NCI-H226 (cell line): ENCODE data around the gene HOXD8.

ENCODE experiments used
- DNase-seq: peaks from one replicate; pipeline ENCODE4 v3.0.0-alpha.2; 2015

Gene HOXD8

DNA sequence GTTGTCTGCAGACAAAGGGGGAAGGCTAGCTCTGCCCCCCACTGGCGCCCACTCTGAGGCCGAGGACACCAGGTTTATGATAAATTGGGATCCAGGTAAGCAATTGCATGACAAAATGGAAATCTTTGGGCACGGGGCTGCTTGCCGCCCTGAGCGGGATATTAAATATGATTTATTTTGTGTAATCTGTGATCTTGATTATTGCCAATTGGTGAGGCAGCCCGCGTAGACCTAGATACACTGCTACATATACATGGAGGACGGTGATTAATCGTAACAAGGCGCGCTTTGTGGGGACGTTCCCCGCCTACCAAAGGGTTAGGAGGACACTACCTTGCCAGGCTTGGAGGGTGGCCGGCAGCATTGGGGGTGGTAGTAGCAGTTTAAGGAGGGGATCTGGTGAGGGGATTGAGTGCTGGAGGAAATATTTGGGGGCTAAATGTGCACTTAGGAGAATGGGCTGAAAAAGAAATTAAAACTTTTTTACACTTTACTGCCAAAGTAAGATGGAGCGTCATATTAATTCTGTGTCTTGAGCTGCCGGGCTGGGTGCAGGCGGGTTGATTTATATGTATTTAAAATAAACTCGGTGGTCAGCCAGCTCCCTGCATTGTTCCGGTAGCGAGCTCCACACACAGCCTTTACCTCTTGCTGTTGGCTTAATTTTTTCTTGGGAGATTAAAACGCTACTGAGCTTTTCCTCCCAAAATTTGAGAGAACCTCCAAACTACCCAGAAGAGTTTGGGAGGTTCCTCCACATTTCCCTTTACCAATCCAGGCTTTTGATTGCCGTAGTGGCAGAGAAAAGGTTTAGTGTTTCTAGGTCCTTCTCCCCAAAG is 31.7 kb downstream of the HOXD8 start:
- DNase-seq = no peak

GRCh38 chr2:176161825-176162626 is 32.5 kb downstream of the HOXD8 start:
- DNase-seq = no peak

DNA sequence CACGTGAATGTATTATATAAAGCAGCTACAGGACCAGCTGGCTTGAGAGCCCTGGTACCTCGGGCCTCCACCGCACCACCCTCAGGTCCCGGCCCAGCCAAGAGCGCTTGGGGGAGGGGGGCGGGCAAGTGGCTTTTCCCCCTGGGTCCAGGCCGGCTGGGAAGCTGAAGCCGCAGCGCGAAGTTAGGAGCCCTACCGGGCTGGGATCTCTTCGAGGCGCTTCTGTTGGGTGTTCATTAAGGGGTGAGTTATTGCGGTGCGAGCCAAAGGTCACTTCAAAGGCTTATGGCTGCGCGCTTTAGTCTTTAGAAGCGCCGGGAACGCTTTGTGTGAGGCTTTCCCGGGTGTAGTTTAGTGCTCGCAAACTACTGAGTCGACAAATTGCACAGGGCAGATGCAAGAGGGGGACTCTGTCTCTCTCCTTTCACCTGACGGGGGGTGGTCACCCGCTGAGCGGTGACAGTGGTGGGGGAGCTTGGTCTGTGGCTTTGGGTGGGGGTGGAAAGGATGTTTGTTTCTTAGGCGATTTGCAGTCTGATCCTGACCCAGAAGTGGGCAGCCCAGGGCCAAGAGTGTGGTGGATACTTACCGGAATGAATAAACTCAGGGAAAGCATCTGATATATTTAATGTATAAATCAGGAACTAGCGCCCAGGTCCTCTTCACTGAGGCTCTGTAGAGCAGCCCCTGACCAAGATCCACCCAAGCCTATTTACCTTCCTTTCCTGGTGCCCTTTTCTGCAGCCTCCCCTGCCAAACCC is 33.6 kb downstream of the HOXD8 start:
- DNase-seq = no peak

- no peak for DNase-seq
Measured at GRCh38 chr2:176163672-176164056, 34.2 kb downstream of the HOXD8 start.

DNA sequence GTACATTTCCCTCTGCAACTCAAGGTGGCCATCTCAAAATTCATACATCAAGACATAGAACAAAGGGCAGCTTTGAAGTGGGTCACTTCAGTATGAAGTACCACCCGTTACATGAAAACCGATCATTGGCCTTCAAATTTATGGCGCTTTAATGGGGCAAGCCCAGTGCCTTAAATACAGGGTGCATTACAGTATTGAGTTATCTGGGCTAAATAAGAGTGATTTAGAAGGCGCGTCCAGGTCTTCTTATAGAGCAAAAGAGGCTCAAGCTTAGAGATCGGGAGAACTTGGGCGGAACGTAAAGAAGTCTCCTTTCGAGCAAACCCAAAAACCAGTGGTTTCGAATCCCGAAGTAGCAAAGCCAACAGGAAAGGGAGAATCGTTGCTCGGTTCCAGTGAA is 34.7 kb downstream of the HOXD8 start:
- no peak for DNase-seq

DNA sequence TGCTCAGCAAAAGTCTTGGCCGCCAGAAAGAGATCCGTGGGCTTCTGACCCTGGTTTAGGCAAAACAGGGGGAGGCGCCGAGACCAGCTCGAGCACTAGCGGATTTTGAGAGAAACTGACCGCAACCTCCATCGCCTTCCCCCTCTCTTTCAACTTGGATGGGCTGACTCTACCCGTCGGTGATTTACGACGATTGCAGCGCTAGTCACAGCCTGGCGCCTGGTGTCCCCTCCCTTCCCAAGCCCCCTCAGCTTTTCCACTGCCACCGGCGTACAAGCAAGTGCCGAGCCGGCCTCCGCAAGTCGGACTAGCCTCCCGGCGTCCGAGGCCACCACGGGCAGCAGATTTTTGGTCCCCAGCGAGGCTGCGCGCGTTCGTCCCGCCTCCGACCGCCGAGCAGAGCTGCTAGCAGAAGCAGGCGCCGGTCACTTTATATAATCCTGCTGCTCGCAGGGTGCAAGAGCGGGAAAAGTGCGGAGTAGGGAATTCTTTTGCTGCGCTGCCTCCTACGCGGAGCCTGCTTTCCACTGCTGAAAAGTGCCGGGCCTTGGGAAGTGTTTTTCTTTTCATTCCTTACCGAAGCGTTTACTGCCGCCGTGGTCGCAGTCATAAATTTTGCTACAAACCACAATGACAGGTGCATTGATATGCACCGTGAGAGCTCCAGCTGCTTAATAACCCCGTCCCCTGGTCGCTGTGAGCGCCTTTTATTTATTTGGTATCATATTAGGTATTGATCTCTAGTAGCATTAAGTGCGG is 35.3 kb downstream of the HOXD8 start:
- no peak for DNase-seq

- no peak for DNase-seq
Measured at GRCh38 chr2:176165370-176166050, 36.0 kb downstream of the HOXD8 start.

DNA sequence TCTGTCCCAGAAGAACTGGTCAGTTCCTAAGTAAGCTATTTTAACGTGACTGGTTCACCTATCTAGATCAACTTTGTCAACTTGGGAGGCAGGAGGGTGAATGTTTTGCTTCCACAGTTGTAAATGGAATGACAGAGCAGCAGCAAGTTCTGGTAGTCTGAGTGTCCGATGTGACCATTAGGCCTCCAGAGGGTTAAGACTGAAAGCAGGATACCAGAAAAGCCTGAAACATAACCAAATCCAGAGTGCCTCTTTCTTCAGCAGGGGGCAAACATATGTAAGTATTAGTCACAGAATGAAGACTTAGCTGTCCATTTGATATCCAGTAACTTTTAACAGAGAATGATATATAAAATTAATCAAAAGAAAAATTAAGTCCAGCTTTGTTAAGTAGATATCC is 36.8 kb downstream of the HOXD8 start:
- DNase-seq = no peak

GRCh38 chr2:176167398-176167797 is 37.9 kb downstream of the HOXD8 start:
- no peak for DNase-seq

DNA sequence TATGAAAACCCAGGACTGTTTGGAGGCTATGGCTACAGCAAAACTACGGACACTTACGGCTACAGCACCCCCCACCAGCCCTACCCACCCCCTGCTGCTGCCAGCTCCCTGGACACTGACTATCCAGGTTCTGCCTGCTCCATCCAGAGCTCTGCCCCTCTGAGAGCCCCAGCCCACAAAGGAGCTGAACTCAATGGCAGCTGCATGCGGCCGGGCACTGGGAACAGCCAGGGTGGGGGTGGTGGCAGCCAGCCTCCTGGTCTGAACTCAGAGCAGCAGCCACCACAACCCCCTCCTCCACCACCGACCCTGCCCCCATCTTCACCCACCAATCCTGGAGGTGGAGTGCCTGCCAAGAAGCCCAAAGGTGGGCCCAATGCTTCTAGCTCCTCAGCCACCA is 39.7 kb downstream of the HOXD8 start:
- no peak for DNase-seq

DNA sequence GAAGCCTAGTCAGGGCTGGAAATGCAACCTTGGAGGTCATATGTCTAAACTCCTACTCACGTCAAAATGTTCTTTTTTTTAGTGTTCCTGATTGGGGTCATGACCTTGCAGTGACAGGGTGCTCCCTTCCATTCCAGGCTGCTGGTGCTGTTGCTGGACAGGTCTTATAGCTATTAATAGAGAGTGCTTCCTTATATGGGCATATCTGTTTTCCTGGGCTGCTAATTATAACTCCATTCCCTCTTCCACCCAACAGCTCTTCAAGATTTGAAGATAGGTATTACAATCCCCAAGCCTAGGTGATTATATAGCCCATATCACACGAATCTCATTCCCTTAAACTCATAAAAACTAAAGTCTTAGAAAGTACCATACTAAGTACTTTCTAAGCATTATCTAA is 40.2 kb downstream of the HOXD8 start:
- DNase-seq = no peak

DNA sequence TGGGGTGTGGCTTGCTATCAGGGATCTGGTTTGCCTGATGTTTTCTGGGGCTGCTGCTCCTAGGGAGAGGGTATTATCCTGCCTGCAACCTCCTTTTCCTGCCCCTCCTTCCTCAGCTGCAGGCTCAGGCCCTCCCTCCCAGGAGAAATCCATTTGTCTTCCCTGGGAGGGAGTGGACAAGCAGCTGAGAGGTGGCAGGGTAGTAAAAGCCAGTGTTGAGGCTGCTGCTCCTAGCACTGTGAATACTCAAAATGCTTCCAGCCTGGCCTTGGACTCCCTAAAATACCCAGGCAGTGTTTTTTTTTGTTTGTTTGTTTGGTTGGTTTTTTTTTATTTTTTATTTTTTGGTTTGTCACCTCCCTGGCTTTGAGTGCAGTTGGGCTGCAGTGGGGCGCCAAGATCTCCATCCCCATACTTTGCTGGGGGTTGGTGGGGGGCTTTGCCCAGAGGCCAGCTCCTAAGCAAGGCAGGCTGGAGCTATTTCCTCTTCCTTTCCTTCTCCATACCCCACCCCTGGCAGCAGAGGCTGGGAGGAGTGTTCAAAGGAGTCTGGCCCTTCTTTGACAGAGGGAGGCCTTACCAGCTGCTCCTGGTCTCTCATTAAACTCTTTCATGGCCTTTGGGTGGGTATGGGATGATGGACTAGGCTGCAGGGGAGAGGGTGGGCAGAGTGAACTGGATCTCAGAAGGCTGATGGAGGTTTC is 41.2 kb downstream of the HOXD8 start:
- DNase-seq = no peak

DNA sequence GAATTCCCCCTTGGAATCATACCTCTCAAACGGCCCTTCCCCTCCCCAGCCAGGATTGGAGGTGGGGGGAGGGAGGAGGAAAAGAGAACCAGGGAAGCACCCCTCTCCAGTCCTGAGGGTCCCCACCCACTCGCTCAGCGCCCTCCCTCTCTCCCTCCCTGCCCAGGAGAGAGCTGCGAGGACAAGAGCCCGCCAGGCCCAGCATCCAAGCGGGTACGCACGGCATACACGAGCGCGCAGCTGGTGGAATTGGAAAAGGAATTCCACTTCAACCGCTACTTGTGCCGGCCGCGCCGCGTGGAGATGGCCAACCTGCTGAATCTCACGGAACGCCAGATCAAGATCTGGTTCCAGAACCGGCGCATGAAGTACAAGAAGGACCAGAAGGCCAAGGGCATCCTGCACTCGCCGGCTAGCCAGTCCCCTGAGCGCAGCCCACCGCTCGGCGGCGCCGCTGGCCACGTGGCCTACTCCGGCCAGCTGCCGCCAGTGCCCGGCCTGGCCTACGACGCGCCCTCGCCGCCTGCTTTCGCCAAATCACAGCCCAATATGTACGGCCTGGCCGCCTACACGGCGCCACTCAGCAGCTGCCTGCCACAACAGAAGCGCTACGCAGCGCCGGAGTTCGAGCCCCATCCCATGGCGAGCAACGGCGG is 42.0 kb downstream of the HOXD8 start:
- DNase-seq = no peak

DNA sequence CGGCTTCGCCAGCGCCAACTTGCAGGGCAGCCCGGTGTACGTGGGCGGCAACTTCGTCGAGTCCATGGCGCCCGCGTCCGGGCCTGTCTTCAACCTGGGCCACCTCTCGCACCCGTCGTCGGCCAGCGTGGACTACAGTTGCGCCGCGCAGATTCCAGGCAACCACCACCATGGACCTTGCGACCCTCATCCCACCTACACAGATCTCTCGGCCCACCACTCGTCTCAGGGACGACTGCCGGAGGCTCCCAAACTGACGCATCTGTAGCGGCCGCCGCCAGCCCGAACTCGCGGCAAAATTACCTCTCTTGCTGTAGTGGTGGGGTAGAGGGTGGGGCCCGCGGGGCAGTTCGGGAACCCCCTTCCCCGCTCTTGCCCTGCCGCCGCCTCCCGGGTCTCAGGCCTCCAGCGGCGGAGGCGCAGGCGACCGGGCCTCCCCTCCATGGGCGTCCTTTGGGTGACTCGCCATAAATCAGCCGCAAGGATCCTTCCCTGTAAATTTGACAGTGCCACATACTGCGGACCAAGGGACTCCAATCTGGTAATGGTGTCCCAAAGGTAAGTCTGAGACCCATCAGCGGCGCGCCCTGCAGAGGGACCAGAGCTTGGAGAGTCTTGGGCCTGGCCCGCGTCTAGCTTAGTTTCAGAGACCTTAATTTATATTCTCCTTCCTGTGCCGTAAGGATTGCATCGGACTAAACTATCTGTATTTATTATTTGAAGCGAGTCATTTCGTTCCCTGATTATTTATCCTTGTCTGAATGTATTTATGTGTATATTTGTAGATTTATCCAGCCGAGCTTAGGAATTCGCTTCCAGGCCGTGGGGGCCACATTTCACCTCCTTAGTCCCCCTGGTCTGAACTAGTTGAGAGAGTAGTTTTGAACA is 42.7 kb downstream of the HOXD8 start:
- DNase-seq = no peak

DNA sequence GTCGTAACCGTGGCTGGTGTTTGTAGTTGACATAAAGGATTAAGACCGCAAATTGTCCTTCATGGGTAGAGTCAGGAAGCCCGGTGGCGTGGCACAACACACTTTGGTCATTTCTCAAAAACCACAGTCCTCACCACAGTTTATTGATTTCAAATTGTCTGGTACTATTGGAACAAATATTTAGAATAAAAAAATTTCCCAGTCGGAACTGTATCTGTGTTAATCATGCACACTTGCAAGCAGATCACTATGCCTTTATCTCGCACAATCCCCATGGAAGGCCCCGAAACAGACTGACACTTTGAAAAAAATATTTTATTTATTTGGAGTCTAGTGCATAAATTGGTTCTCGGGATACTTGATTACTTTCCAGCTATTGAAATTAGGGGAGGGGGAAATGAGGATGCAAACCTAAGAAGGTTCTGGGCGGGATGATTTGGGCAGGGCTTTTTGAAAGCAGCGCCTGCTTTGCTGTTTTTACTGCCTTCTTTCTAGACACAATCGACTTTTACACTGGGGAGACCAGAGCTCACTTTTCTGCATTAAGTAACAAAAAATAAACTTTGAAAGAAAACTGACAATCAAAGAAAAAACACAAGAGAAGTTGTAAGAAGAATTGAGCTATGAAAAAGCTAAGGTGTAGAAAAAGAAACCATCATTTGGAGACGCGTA is 43.5 kb downstream of the HOXD8 start:
- DNase-seq = no peak

DNA sequence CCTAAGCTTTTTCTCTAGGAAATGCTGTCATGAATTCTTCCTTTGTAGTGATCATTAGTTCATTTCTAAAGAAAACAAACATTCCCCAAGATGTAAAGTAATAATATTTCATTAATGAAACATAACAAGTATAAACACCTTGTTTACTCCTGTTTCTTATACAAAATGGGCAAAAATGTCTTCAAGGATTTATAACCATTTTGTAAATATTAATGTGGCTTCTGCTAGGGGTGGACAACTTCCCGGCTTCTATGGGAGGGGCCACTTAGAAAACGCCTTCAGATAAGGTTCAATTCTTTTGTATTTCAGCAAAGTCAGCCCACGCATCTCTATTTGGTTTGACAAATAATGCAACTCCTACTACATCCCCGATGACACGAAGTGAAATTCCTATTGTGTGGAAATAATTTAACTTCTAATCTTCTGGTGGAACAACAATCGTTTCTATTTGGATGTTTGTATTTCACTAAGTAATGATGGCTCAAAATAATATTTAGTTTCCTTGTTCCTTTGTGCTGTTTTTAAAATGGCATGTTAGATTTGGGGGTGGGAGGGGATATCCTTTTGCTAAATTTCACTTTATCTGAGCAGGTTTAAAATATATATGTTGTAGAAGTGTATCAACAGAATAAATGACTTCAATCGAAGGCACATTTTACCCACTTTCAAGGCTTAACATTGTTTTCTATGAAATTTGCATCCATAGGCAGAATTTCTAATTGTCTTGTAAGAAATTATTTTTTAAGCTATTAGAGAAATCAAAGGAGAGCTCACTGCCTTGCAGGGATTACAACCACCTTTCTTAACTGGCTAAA is 44.3 kb downstream of the HOXD8 start:
- DNase-seq = no peak

GRCh38 chr2:176174382-176174823 is 44.9 kb downstream of the HOXD8 start:
- DNase-seq = no peak
